Measurements from ENCODE around the gene NDUFS1. TPM values are rescaled to one million over a fixed set of nuclear protein-coding genes. Genes with fewer than 3 reads are reported as not detected.

Gene NDUFS1
- total RNA-seq, 1 experiment from 2014 or later = 79.2 TPM

DNA sequence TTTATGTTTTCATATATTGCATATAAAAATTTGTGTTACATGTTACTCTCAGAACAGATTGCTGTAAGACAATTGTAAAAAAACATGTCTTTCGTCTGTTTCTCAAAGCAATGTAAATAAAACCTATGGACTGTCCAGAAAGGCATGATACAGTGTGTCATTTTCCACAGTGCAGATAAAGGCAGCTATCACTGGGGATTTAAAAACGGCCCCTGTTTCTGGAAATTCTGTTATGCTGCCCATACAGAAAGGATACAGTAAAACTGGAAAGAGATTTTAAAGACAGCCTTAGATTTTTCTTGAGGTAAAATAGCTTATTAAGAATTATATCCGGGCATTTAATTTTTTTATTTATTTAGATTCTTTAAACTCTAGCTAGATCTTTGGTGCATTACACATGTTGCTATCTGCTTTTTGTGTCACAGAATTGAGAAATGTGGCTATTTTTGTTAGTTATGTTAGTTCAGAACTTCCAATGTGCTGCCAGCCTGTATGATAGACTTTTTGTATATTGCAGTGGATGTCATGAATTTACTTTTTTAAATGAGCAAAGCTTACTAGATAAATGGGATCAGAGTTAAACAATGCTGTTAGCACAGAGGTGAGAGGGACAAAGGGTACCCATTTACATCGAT, 72.4 kb downstream of the NDUFS1 start:
- CTCF ChIA-PET = interaction anchor here (0.6 to 0.9 kb wide), 2 partner anchors 112 to 189 kb away, joined by 4 to 5 read pairs; no protein-coding TSS in a partner anchor

GRCh38 chr2:206085742-206086445, 73.3 kb downstream of the NDUFS1 start, which contains the start of gene INO80D:
Gene INO80D, minus strand, starts transcription at chr2:206086174. Its CDS starts 23,158 bp downstream, at chr2:206063016.
- intact Hi-C loops (cut with micrococcal nuclease; ENCODE audit: unreplicated experiment) = loop anchor here (10.0 kb wide), 1 partner anchor 141 kb away; no protein-coding TSS in a partner anchor
- BruUV-seq (replicated peaks) = TSS peak; percentile 58
- Mint-ChIP-seq H3K4me3 (ENCODE audit: low read depth, unreplicated experiment) (peak within 1 kb of the TSS; percentile 93), H3K9me3 (ENCODE audit: low read depth, unreplicated experiment) (no peaks in the 10 kb centered on the region), H3K27ac (ENCODE audit: unreplicated experiment) (peak within 1 kb of the TSS; percentile 98), H3K36me3 (ENCODE audit: insufficient read depth, unreplicated experiment) (peaks cover 36% of the 10 kb centered on the region), H3K27me3 (ENCODE audit: unreplicated experiment) (no peaks in the 10 kb centered on the region), H3K4me1 (ENCODE audit: low read depth, unreplicated experiment) (peaks cover 22% of the 10 kb centered on the region)
- CTCF ChIA-PET = interaction anchor here (0.9 kb wide), 1 partner anchor 111 kb away, joined by 5 read pairs; no protein-coding TSS in a partner anchor
- peak; percentile 74 for DNase-seq
- TF ChIP-seq CTCF (IDR thresholded peaks at IDR 0.05; ENCODE audit: unreplicated experiment) = peak; percentile 53

More for the DNA sequence above, 72.4 kb downstream of the NDUFS1 start:
- Mint-ChIP-seq H3K27ac (ENCODE audit: unreplicated experiment) (peak overlapping the region; percentile 98), H3K27me3 (ENCODE audit: unreplicated experiment) (no peaks in the 10 kb centered on the region), H3K36me3 (ENCODE audit: insufficient read depth, unreplicated experiment) (peaks cover 36% of the 10 kb centered on the region), H3K4me1 (ENCODE audit: low read depth, unreplicated experiment) (peaks cover 22% of the 10 kb centered on the region), H3K4me3 (ENCODE audit: low read depth, unreplicated experiment) (peak overlapping the region; percentile 93), H3K9me3 (ENCODE audit: low read depth, unreplicated experiment) (no peaks in the 10 kb centered on the region)
- no TSS peak for BruUV-seq (replicated peaks)
- no peak for TF ChIP-seq CTCF (IDR thresholded peaks at IDR 0.05; ENCODE audit: unreplicated experiment)
- no peak for DNase-seq
- intact Hi-C loops (cut with micrococcal nuclease; ENCODE audit: unreplicated experiment) = loop anchor here (10.0 kb wide), 1 partner anchor 142 kb away; no protein-coding TSS in a partner anchor

DNA sequence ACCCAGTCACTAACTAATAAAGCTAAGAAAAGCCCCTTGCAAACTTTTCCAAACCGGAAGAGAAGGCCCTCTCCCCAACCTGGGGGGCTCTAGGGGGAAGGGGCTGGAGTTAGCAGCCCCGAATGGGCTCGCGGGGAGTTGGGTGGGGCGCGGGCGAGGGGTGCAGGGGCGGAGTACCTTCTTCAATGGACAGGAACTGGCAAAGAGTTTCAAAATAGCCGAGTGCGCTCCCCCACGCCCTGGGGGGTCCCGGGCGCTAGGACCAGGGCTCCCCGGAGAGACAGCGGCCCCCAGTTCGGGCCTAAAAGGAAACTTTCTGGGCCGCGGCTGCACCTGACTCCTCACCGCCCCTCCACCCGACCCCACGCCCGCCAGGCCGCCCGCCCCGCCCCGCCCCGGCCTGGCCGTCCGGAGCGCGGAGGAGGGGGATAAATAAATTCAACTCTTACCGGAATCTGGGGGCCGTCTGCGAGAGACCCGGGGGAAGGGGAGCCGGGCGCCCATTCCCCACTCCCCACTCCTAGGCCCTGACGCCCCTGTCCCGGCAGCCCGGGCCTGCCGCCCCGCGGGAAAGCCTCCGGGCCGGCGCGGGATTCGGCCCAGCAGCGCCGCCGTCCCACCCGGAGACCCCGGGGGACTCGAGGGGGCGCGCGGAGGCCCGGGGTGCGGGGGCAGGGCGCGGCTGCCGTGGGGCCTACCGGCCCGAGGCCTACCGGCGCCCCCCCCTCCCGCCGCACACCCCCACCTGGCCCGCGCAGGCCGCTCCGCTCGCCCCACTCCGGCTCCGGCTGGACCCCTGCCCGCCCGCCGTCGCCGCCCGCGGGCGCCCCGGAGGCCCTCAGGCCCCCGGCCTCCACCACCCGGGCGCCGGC, 74.1 kb downstream of the NDUFS1 start:
- intact Hi-C loops (cut with micrococcal nuclease; ENCODE audit: unreplicated experiment) = loop anchor here (5.0 to 10.0 kb wide), 2 partner anchors 53 to 140 kb away; no protein-coding TSS in a partner anchor
- DNase-seq = peak; percentile 43
- H3K4me1 Mint-ChIP-seq (ENCODE audit: low read depth, unreplicated experiment) = peaks cover 22% of the 10 kb centered on the region

More for the DNA sequence above, 74.1 kb downstream of the NDUFS1 start:
- Mint-ChIP-seq H3K36me3 (ENCODE audit: insufficient read depth, unreplicated experiment) (peaks cover 36% of the 10 kb centered on the region), H3K27me3 (ENCODE audit: unreplicated experiment) (no peaks in the 10 kb centered on the region), H3K4me3 (ENCODE audit: low read depth, unreplicated experiment) (peak overlapping the region; percentile 93), H3K27ac (ENCODE audit: unreplicated experiment) (peak overlapping the region; percentile 98), H3K9me3 (ENCODE audit: low read depth, unreplicated experiment) (no peaks in the 10 kb centered on the region)
- no TSS peak for BruUV-seq (replicated peaks)
- no peak for TF ChIP-seq CTCF (IDR thresholded peaks at IDR 0.05; ENCODE audit: unreplicated experiment)
- CTCF ChIA-PET = interaction anchor here (0.6 to 1.1 kb wide), 2 partner anchors 10 to 651 kb away, joined by 3 to 7 read pairs; no protein-coding TSS in a partner anchor
